Neuron (in vitro differentiated cells): Measurements from ENCODE around the gene MCAM.

Experiments
- H2AFZ ChIP-seq: one replicate; pipeline ENCODE4 v1.6.1; 2013; ENCODE audit warnings: low read depth, mild to moderate bottlenecking, inconsistent platforms, low read length, moderate library complexity
- H3K27me3 ChIP-seq: one replicate; pipeline ENCODE4 v1.6.1; 2013; ENCODE audit warnings: low read length; ENCODE audit not compliant: insufficient read depth
- H3K36me3 ChIP-seq: one replicate; pipeline ENCODE4 v1.6.1; 2013; ENCODE audit warnings: low read length; ENCODE audit not compliant: insufficient read depth
- H3K4me1 ChIP-seq: one replicate; pipeline ENCODE4 v1.6.1; 2013; ENCODE audit warnings: low read length; ENCODE audit not compliant: insufficient read depth
- H3K4me3 ChIP-seq: 2 replicates; pipeline ENCODE4 v1.5.1; 2013; ENCODE audit warnings: mild to moderate bottlenecking, low read length, moderate library complexity
- H3K9me3 ChIP-seq: one replicate; pipeline ENCODE4 v1.6.1; 2013; ENCODE audit warnings: low read length

The MCAM gene

GRCh38 chr11:119317592-119318239, 786 bp upstream of the MCAM start:
- Histone ChIP-seq H2AFZ (peak overlapping the region; percentile 37), H3K9me3 (no peaks in the 10 kb centered on the region), H3K36me3 (no peaks in the 10 kb centered on the region), H3K4me3 (peak overlapping the region; percentile 31), H3K27me3 (peaks cover 26% of the 10 kb centered on the region), H3K4me1 (peaks cover 36% of the 10 kb centered on the region)

- Histone ChIP-seq H2AFZ (peak overlapping the region; percentile 87), H3K9me3 (no peaks in the 10 kb centered on the region), H3K4me3 (peak overlapping the region; percentile 58), H3K27me3 (peaks cover 26% of the 10 kb centered on the region), H3K36me3 (no peaks in the 10 kb centered on the region), H3K4me1 (peaks cover 36% of the 10 kb centered on the region)
Observed at GRCh38 chr11:119316016-119316728, 758 bp downstream of the MCAM start.

GRCh38 chr11:119315131-119316015, 1.6 kb downstream of the MCAM start:
- Histone ChIP-seq H3K4me1 (peaks cover 33% of the 10 kb centered on the region), H3K9me3 (no peaks in the 10 kb centered on the region), H2AFZ (no peak overlapping the region), H3K4me3 (peak overlapping the region; percentile 58), H3K36me3 (no peaks in the 10 kb centered on the region), H3K27me3 (peaks cover 26% of the 10 kb centered on the region)

- Histone ChIP-seq H3K4me1 (peaks cover 28% of the 10 kb centered on the region), H3K36me3 (no peaks in the 10 kb centered on the region), H3K27me3 (peaks cover 26% of the 10 kb centered on the region), H3K4me3 (no peak overlapping the region), H2AFZ (no peak overlapping the region), H3K9me3 (no peaks in the 10 kb centered on the region)
Observed at GRCh38 chr11:119314726-119315125, 2.2 kb downstream of the MCAM start.

- peaks cover 11% of the 10 kb centered on the region for H3K4me1 ChIP-seq
- H3K9me3 ChIP-seq: no peaks in the 10 kb centered on the region
- no peak overlapping the region for H2AFZ ChIP-seq
- H3K27me3 ChIP-seq: peaks cover 10% of the 10 kb centered on the region
- H3K4me3 ChIP-seq: no peak overlapping the region
- H3K36me3 ChIP-seq: peaks cover 6% of the 10 kb centered on the region
Observed at GRCh38 chr11:119310682-119311052, 6.3 kb downstream of the MCAM start.

GRCh38 chr11:119309953-119310681, 6.8 kb downstream of the MCAM start:
- Histone ChIP-seq H2AFZ (no peak overlapping the region), H3K4me1 (peaks cover 6% of the 10 kb centered on the region), H3K27me3 (peaks cover 5% of the 10 kb centered on the region), H3K36me3 (peaks cover 9% of the 10 kb centered on the region), H3K9me3 (no peaks in the 10 kb centered on the region), H3K4me3 (no peak overlapping the region)

GRCh38 chr11:119309411-119309810, 7.5 kb downstream of the MCAM start:
- Histone ChIP-seq H3K36me3 (peaks cover 12% of the 10 kb centered on the region), H3K4me3 (no peak overlapping the region), H3K9me3 (no peaks in the 10 kb centered on the region), H3K27me3 (no peaks in the 10 kb centered on the region), H2AFZ (no peak overlapping the region), H3K4me1 (peaks cover 6% of the 10 kb centered on the region)

- Histone ChIP-seq H2AFZ (no peak overlapping the region), H3K27me3 (no peaks in the 10 kb centered on the region), H3K36me3 (peaks cover 25% of the 10 kb centered on the region), H3K4me1 (peaks cover 6% of the 10 kb centered on the region), H3K4me3 (no peak overlapping the region), H3K9me3 (no peaks in the 10 kb centered on the region)
Observed at GRCh38 chr11:119307974-119308373, 9.0 kb downstream of the MCAM start.

- no peak overlapping the region for H3K4me3 ChIP-seq
- peaks cover 29% of the 10 kb centered on the region for H3K36me3 ChIP-seq
- H2AFZ ChIP-seq: no peak overlapping the region
- no peaks in the 10 kb centered on the region for H3K9me3 ChIP-seq
- peaks cover 6% of the 10 kb centered on the region for H3K4me1 ChIP-seq
- no peaks in the 10 kb centered on the region for H3K27me3 ChIP-seq
Observed at GRCh38 chr11:119307219-119307618, 9.7 kb downstream of the MCAM start.

- peaks cover 6% of the 10 kb centered on the region for H3K4me1 ChIP-seq
- H3K9me3 ChIP-seq: no peaks in the 10 kb centered on the region
- H3K4me3 ChIP-seq: no peak overlapping the region
- peaks cover 36% of the 10 kb centered on the region for H3K36me3 ChIP-seq
- no peak overlapping the region for H2AFZ ChIP-seq
- no peaks in the 10 kb centered on the region for H3K27me3 ChIP-seq
Observed at GRCh38 chr11:119306373-119306890, 10.5 kb downstream of the MCAM start.

- no peak overlapping the region for H3K4me3 ChIP-seq
Observed at GRCh38 chr11:119305556-119306372, 11.2 kb downstream of the MCAM start.

GRCh38 chr11:119303227-119303718, 13.7 kb downstream of the MCAM start:
- Histone ChIP-seq H3K27me3 (no peaks in the 10 kb centered on the region), H3K9me3 (no peaks in the 10 kb centered on the region), H3K4me3 (no peak overlapping the region), H2AFZ (no peak overlapping the region), H3K36me3 (peaks cover 65% of the 10 kb centered on the region), H3K4me1 (peaks cover 6% of the 10 kb centered on the region)

More at GRCh38 chr11:119305556-119306372, 11.2 kb downstream of the MCAM start:
- H3K27me3 ChIP-seq: no peaks in the 10 kb centered on the region
- H2AFZ ChIP-seq: no peak overlapping the region
- peaks cover 42% of the 10 kb centered on the region for H3K36me3 ChIP-seq
- peaks cover 6% of the 10 kb centered on the region for H3K4me1 ChIP-seq
- H3K9me3 ChIP-seq: no peaks in the 10 kb centered on the region
